Measurements from ENCODE around the gene MSGN1. TPM values are rescaled to one million over a fixed set of nuclear protein-coding genes. Genes with fewer than 3 reads are reported as not detected.

The MSGN1 gene
- polyA plus RNA-seq (2013, experiment 1 of 2): 1.0 TPM
- polyA plus RNA-seq (2013, experiment 2 of 2): not detected

GRCh38 chr2:17816396-17817245 is at the start of gene MSGN1:
MSGN1 (plus strand) TSS chr2:17816460; CDS start chr2:17816519, 59 bp downstream.
- Histone ChIP-seq H3K27me3 (ENCODE audit: insufficient read depth, low read length) (no peaks in the 10 kb centered on the region), H3K36me3 (ENCODE audit: insufficient read depth, low read length) (no peaks in the 10 kb centered on the region), H3K4me3 (ENCODE audit: low read length) (no peak within 1 kb of the TSS), H3K9ac (ENCODE audit: low read depth, low read length) (peak within 1 kb of the TSS; percentile 11; the same call in 1 of the 2 replicates), H3K9me3 (ENCODE audit: insufficient read depth, low read depth, low read length) (no peaks in the 10 kb centered on the region), H3K27ac (ENCODE audit: low read depth, low read length) (no peak within 1 kb of the TSS), H3K4me1 (ENCODE audit: insufficient read depth, low read length) (peaks cover 11% of the 10 kb centered on the region)
- WGBS: 92% methylated on average over 26 of the region's 26 CpGs

GRCh38 chr2:17768894-17769293 is 47.4 kb upstream of the MSGN1 start:
- 94% methylated on average over 4 of the region's 4 CpGs for WGBS
- Histone ChIP-seq H3K36me3 (ENCODE audit: insufficient read depth, low read length) (peaks cover 97% of the 10 kb centered on the region), H3K9ac (ENCODE audit: low read depth, low read length) (no peak overlapping the region), H3K4me3 (ENCODE audit: low read length) (no peak overlapping the region), H3K27me3 (ENCODE audit: insufficient read depth, low read length) (no peaks in the 10 kb centered on the region), H3K4me1 (ENCODE audit: insufficient read depth, low read length) (no peaks in the 10 kb centered on the region), H3K27ac (ENCODE audit: low read depth, low read length) (no peak overlapping the region), H3K9me3 (ENCODE audit: insufficient read depth, low read depth, low read length) (no peaks in the 10 kb centered on the region)

- Histone ChIP-seq H3K9ac (ENCODE audit: low read depth, low read length) (no peak overlapping the region), H3K27me3 (ENCODE audit: insufficient read depth, low read length) (no peaks in the 10 kb centered on the region), H3K4me1 (ENCODE audit: insufficient read depth, low read length) (no peaks in the 10 kb centered on the region), H3K27ac (ENCODE audit: low read depth, low read length) (no peak overlapping the region), H3K36me3 (ENCODE audit: insufficient read depth, low read length) (peaks cover 99% of the 10 kb centered on the region), H3K9me3 (ENCODE audit: insufficient read depth, low read depth, low read length) (no peaks in the 10 kb centered on the region), H3K4me3 (ENCODE audit: low read length) (no peak overlapping the region)
- 100% methylated on average over 1 of the region's 2 CpGs for WGBS
These were observed 44.3 kb upstream of the MSGN1 start for GRCh38 chr2:17771956-17772355.

GRCh38 chr2:17772532-17772931 is 43.7 kb upstream of the MSGN1 start:
- H3K36me3 ChIP-seq (ENCODE audit: insufficient read depth, low read length): peaks cover 99% of the 10 kb centered on the region
- H3K27me3 ChIP-seq (ENCODE audit: insufficient read depth, low read length): no peaks in the 10 kb centered on the region
- WGBS: 89% methylated on average over 2 of the region's 2 CpGs
- no peak overlapping the region for H3K9ac ChIP-seq (ENCODE audit: low read depth, low read length)
- no peak overlapping the region for H3K4me3 ChIP-seq (ENCODE audit: low read length)
- H3K9me3 ChIP-seq (ENCODE audit: insufficient read depth, low read depth, low read length): no peaks in the 10 kb centered on the region
- H3K4me1 ChIP-seq (ENCODE audit: insufficient read depth, low read length): no peaks in the 10 kb centered on the region
- no peak overlapping the region for H3K27ac ChIP-seq (ENCODE audit: low read depth, low read length)

- WGBS: 94% methylated on average over 1 of the region's 1 CpG
These were observed 35.7 kb upstream of the MSGN1 start for GRCh38 chr2:17780546-17780945.

GRCh38 chr2:17781482-17781881 is 34.8 kb upstream of the MSGN1 start:
- H3K27me3 ChIP-seq (ENCODE audit: insufficient read depth, low read length): no peaks in the 10 kb centered on the region
- no peak overlapping the region for H3K9ac ChIP-seq (ENCODE audit: low read depth, low read length)
- H3K4me1 ChIP-seq (ENCODE audit: insufficient read depth, low read length): no peaks in the 10 kb centered on the region
- WGBS: 100% methylated on average over 1 of the region's 1 CpG
- H3K9me3 ChIP-seq (ENCODE audit: insufficient read depth, low read depth, low read length): no peaks in the 10 kb centered on the region
- peaks cover 58% of the 10 kb centered on the region for H3K36me3 ChIP-seq (ENCODE audit: insufficient read depth, low read length)
- no peak overlapping the region for H3K27ac ChIP-seq (ENCODE audit: low read depth, low read length)
- no peak overlapping the region for H3K4me3 ChIP-seq (ENCODE audit: low read length)

More at GRCh38 chr2:17780546-17780945, 35.7 kb upstream of the MSGN1 start:
- peaks cover 66% of the 10 kb centered on the region for H3K36me3 ChIP-seq (ENCODE audit: insufficient read depth, low read length)
- H3K4me1 ChIP-seq (ENCODE audit: insufficient read depth, low read length): no peaks in the 10 kb centered on the region
- H3K9me3 ChIP-seq (ENCODE audit: insufficient read depth, low read depth, low read length): no peaks in the 10 kb centered on the region
- no peak overlapping the region for H3K9ac ChIP-seq (ENCODE audit: low read depth, low read length)
- H3K4me3 ChIP-seq (ENCODE audit: low read length): no peak overlapping the region
- no peak overlapping the region for H3K27ac ChIP-seq (ENCODE audit: low read depth, low read length)
- no peaks in the 10 kb centered on the region for H3K27me3 ChIP-seq (ENCODE audit: insufficient read depth, low read length)

GRCh38 chr2:17786727-17787126 is 29.5 kb upstream of the MSGN1 start:
- peaks cover 9% of the 10 kb centered on the region for H3K36me3 ChIP-seq (ENCODE audit: insufficient read depth, low read length)
- no peak overlapping the region for H3K4me3 ChIP-seq (ENCODE audit: low read length)
- H3K27ac ChIP-seq (ENCODE audit: low read depth, low read length): no peak overlapping the region
- H3K9ac ChIP-seq (ENCODE audit: low read depth, low read length): no peak overlapping the region
- no peaks in the 10 kb centered on the region for H3K27me3 ChIP-seq (ENCODE audit: insufficient read depth, low read length)
- H3K9me3 ChIP-seq (ENCODE audit: insufficient read depth, low read depth, low read length): no peaks in the 10 kb centered on the region
- WGBS: 82% methylated on average over 3 of the region's 3 CpGs
- no peaks in the 10 kb centered on the region for H3K4me1 ChIP-seq (ENCODE audit: insufficient read depth, low read length)

GRCh38 chr2:17788773-17789172 is 27.5 kb upstream of the MSGN1 start:
- no peak overlapping the region for H3K9ac ChIP-seq (ENCODE audit: low read depth, low read length)
- 84% methylated on average over 4 of the region's 4 CpGs for WGBS
- no peaks in the 10 kb centered on the region for H3K27me3 ChIP-seq (ENCODE audit: insufficient read depth, low read length)
- H3K27ac ChIP-seq (ENCODE audit: low read depth, low read length): no peak overlapping the region
- no peaks in the 10 kb centered on the region for H3K36me3 ChIP-seq (ENCODE audit: insufficient read depth, low read length)
- H3K9me3 ChIP-seq (ENCODE audit: insufficient read depth, low read depth, low read length): no peaks in the 10 kb centered on the region
- H3K4me1 ChIP-seq (ENCODE audit: insufficient read depth, low read length): no peaks in the 10 kb centered on the region
- H3K4me3 ChIP-seq (ENCODE audit: low read length): no peak overlapping the region

GRCh38 chr2:17790536-17790935 is 25.7 kb upstream of the MSGN1 start:
- H3K9ac ChIP-seq (ENCODE audit: low read depth, low read length): no peak overlapping the region

GRCh38 chr2:17791121-17791816 is 25.0 kb upstream of the MSGN1 start:
- Histone ChIP-seq H3K27ac (ENCODE audit: low read depth, low read length) (no peak overlapping the region), H3K4me3 (ENCODE audit: low read length) (no peak overlapping the region), H3K4me1 (ENCODE audit: insufficient read depth, low read length) (no peaks in the 10 kb centered on the region), H3K9ac (ENCODE audit: low read depth, low read length) (no peak overlapping the region), H3K27me3 (ENCODE audit: insufficient read depth, low read length) (no peaks in the 10 kb centered on the region), H3K9me3 (ENCODE audit: insufficient read depth, low read depth, low read length) (no peaks in the 10 kb centered on the region), H3K36me3 (ENCODE audit: insufficient read depth, low read length) (no peaks in the 10 kb centered on the region)
- WGBS: 87% methylated on average over 5 of the region's 5 CpGs

More at GRCh38 chr2:17790536-17790935, 25.7 kb upstream of the MSGN1 start:
- H3K9me3 ChIP-seq (ENCODE audit: insufficient read depth, low read depth, low read length): no peaks in the 10 kb centered on the region
- H3K36me3 ChIP-seq (ENCODE audit: insufficient read depth, low read length): no peaks in the 10 kb centered on the region
- WGBS: 97% methylated on average over 1 of the region's 1 CpG
- H3K4me3 ChIP-seq (ENCODE audit: low read length): no peak overlapping the region
- no peaks in the 10 kb centered on the region for H3K27me3 ChIP-seq (ENCODE audit: insufficient read depth, low read length)
- H3K4me1 ChIP-seq (ENCODE audit: insufficient read depth, low read length): no peaks in the 10 kb centered on the region
- H3K27ac ChIP-seq (ENCODE audit: low read depth, low read length): no peak overlapping the region

GRCh38 chr2:17791817-17792130 is 24.5 kb upstream of the MSGN1 start:
- 100% methylated on average over 2 of the region's 2 CpGs for WGBS
- no peaks in the 10 kb centered on the region for H3K9me3 ChIP-seq (ENCODE audit: insufficient read depth, low read depth, low read length)
- no peaks in the 10 kb centered on the region for H3K27me3 ChIP-seq (ENCODE audit: insufficient read depth, low read length)
- H3K36me3 ChIP-seq (ENCODE audit: insufficient read depth, low read length): no peaks in the 10 kb centered on the region
- no peak overlapping the region for H3K27ac ChIP-seq (ENCODE audit: low read depth, low read length)
- H3K4me3 ChIP-seq (ENCODE audit: low read length): no peak overlapping the region
- no peaks in the 10 kb centered on the region for H3K4me1 ChIP-seq (ENCODE audit: insufficient read depth, low read length)
- no peak overlapping the region for H3K9ac ChIP-seq (ENCODE audit: low read depth, low read length)

All from HUES64 (cell line).